ENCODE data around the gene TMEM151B. TPM values are rescaled to one million over a fixed set of nuclear protein-coding genes. Genes with fewer than 3 reads are reported as not detected.

Gene TMEM151B
- total and polyA plus RNA-seq, 2 of the 13 experiments (the other 11 are each of a cell fraction or from before 2014, with no cell fraction given), result not detected

DNA sequence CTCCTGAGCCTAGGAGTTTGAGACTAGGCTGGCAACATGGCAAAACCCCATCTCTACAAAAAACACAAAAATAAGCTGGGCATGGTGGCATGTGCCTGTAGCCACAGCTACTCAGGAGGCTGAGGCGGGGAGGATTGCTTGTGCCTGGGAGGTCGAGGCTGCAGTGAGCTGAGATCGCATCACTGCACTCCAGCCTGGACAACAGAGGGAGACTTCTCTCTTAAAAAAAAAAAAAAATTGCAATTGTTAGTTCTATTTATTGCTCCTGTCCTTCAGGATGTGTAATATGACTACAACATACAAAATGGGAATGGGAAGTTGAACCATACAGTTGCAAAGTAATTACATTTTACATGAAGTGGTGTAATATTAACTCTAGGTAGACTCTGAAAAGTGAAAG, 51.0 kb downstream of the TMEM151B start (continued):
- TF ChIP-seq ZNF101 (CRISPR knock-in tag; IDR thresholded peaks at IDR 0.05; ENCODE audit: borderline replicate concordance, low read depth) (no peak), YY1 (IDR thresholded peaks at IDR 0.05; ENCODE audit: insufficient read depth, insufficient replicate concordance, low read depth, low read length) (no peak)

DNA sequence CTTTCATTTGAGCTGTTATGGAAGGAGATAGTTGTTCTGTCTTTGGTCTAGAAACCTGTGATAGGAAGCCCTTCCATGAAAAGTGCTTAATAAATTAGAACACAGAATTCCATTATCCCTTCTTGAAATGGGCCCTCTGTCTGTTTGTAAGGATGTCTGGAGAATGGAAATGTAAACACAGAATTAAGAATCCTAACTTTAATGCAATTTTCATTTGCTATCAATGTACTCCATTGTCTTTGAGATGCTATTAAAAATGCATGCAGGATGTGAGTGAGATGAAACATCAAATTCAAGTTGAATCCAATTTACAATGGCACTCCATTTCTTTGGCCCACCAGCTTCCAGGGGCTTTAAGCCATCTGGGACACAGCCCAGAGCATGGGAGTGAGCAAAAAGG, 56.8 kb downstream of the TMEM151B start:
- Histone ChIP-seq H3K27ac (ENCODE audit: extremely low read length, insufficient read depth, low read length) (no peak overlapping the region), H4K20me1 (ENCODE audit: insufficient read depth, low read length) (no peaks in the 10 kb centered on the region), H3K36me3 (replicated peaks in 1 of 2; ENCODE audit: control insufficient read depth in 1 of 2, insufficient read depth in 2 of 2, low read length in 2 of 2) (no peaks in the 10 kb centered on the region), H3K4me2 (ENCODE audit: low read depth, low read length) (no peak overlapping the region), H3K9me3 (ENCODE audit: low read length) (no peaks in the 10 kb centered on the region), H3K27me3 (ENCODE audit: control insufficient read depth in 1 of 2, insufficient read depth in 2 of 2, low read length in 2 of 2) (peaks cover 3 to 51% of the 10 kb centered on the region in 2 experiments; a peak in 4 of 5 replicates), H2AFZ (ENCODE audit: low read length) (no peak overlapping the region), H3K4me3 (replicated peaks in 1 of 3; ENCODE audit: insufficient read depth in 1 of 3, low read depth in 2 of 3, low read length in 3 of 3) (no peak overlapping the region), H3K9ac (ENCODE audit: insufficient read depth, low read depth, low read length) (no peak overlapping the region), H3K79me2 (ENCODE audit: insufficient read depth, low read length) (no peaks in the 10 kb centered on the region), H3K4me1 (ENCODE audit: insufficient read depth, low read length) (no peaks in the 10 kb centered on the region)
- FAIRE-seq, result no peak
- DNase-seq (ENCODE audit: low spot score), result no peak
- TF ChIP-seq, protein P1, sequence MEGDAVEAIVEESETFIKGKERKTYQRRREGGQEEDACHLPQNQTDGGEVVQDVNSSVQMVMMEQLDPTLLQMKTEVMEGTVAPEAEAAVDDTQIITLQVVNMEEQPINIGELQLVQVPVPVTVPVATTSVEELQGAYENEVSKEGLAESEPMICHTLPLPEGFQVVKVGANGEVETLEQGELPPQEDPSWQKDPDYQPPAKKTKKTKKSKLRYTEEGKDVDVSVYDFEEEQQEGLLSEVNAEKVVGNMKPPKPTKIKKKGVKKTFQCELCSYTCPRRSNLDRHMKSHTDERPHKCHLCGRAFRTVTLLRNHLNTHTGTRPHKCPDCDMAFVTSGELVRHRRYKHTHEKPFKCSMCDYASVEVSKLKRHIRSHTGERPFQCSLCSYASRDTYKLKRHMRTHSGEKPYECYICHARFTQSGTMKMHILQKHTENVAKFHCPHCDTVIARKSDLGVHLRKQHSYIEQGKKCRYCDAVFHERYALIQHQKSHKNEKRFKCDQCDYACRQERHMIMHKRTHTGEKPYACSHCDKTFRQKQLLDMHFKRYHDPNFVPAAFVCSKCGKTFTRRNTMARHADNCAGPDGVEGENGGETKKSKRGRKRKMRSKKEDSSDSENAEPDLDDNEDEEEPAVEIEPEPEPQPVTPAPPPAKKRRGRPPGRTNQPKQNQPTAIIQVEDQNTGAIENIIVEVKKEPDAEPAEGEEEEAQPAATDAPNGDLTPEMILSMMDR (CRISPR knock-in tag; IDR thresholded peaks at IDR 0.05), result no peak
- TF ChIP-seq, protein P2, sequence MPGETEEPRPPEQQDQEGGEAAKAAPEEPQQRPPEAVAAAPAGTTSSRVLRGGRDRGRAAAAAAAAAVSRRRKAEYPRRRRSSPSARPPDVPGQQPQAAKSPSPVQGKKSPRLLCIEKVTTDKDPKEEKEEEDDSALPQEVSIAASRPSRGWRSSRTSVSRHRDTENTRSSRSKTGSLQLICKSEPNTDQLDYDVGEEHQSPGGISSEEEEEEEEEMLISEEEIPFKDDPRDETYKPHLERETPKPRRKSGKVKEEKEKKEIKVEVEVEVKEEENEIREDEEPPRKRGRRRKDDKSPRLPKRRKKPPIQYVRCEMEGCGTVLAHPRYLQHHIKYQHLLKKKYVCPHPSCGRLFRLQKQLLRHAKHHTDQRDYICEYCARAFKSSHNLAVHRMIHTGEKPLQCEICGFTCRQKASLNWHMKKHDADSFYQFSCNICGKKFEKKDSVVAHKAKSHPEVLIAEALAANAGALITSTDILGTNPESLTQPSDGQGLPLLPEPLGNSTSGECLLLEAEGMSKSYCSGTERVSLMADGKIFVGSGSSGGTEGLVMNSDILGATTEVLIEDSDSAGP (CRISPR knock-in tag; IDR thresholded peaks at IDR 0.05; ENCODE audit: borderline replicate concordance), result no peak
- TF ChIP-seq ZNF350 (CRISPR knock-in tag; IDR thresholded peaks at IDR 0.05; ENCODE audit: borderline replicate concordance, low read depth) (no peak), FIP1L1 (IDR thresholded peaks at IDR 0.05; ENCODE audit: borderline replicate concordance, insufficient read depth, low read depth, low read length) (no peak), ZNF251 (CRISPR knock-in tag; IDR thresholded peaks at IDR 0.05) (no peak), ZNF101 (CRISPR knock-in tag; IDR thresholded peaks at IDR 0.05; ENCODE audit: borderline replicate concordance, low read depth) (no peak), SMAD3 (CRISPR knock-in tag; IDR thresholded peaks at IDR 0.05) (no peak), PLRG1 (conservative IDR thresholded peaks at IDR 0.05) (no peak), NFE2 (CRISPR knock-in tag; IDR thresholded peaks at IDR 0.05) (no peak)
- TF ChIP-seq, protein P3, sequence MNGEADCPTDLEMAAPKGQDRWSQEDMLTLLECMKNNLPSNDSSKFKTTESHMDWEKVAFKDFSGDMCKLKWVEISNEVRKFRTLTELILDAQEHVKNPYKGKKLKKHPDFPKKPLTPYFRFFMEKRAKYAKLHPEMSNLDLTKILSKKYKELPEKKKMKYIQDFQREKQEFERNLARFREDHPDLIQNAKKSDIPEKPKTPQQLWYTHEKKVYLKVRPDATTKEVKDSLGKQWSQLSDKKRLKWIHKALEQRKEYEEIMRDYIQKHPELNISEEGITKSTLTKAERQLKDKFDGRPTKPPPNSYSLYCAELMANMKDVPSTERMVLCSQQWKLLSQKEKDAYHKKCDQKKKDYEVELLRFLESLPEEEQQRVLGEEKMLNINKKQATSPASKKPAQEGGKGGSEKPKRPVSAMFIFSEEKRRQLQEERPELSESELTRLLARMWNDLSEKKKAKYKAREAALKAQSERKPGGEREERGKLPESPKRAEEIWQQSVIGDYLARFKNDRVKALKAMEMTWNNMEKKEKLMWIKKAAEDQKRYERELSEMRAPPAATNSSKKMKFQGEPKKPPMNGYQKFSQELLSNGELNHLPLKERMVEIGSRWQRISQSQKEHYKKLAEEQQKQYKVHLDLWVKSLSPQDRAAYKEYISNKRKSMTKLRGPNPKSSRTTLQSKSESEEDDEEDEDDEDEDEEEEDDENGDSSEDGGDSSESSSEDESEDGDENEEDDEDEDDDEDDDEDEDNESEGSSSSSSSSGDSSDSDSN (CRISPR knock-in tag; IDR thresholded peaks at IDR 0.05), result no peak
- TF ChIP-seq, protein P4, sequence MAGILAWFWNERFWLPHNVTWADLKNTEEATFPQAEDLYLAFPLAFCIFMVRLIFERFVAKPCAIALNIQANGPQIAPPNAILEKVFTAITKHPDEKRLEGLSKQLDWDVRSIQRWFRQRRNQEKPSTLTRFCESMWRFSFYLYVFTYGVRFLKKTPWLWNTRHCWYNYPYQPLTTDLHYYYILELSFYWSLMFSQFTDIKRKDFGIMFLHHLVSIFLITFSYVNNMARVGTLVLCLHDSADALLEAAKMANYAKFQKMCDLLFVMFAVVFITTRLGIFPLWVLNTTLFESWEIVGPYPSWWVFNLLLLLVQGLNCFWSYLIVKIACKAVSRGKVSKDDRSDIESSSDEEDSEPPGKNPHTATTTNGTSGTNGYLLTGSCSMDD (CRISPR knock-in tag; IDR thresholded peaks at IDR 0.05), result no peak
- CTCF ChIA-PET (ENCODE audit: low intra/inter-chr PET ratio, low total read pairs), result no interaction called here
- BruUV-seq (replicated peaks), result no TSS peak
- POLR2A ChIA-PET, result no interaction called here
- intact Hi-C loops (cut with micrococcal nuclease; ENCODE audit: unreplicated experiment) (no loop called here), in situ Hi-C loops (cut with HindIII; ENCODE audit: extremely low pct_ligation_motif_present, low pct_unique_long_range_greater_than_20kb) (no loop called here)
- ATAC-seq, result no peak

Data from HepG2 (cell line).